ENCODE results near the gene JAKMIP3. TPM values are rescaled to one million over a fixed set of nuclear protein-coding genes. Genes with fewer than 3 reads are reported as not detected.

The JAKMIP3 gene
- total RNA-seq, 1 experiment from 2014 or later = 0.42 TPM

GRCh38 chr10:132095403-132096113, 29.8 kb downstream of the JAKMIP3 start:
- peak; percentile 9 for DNase-seq
- Histone ChIP-seq H3K36me3 (replicated peaks; ENCODE audit: control insufficient read depth, insufficient read depth, low read length) (no peaks in the 10 kb centered on the region), H3K4me3 (ENCODE audit: insufficient read depth, low read depth, low read length) (no peak overlapping the region), H3K27me3 (ENCODE audit: control insufficient read depth, insufficient read depth, low read length) (no peaks in the 10 kb centered on the region)

- peak; percentile 19 for DNase-seq
- Histone ChIP-seq H3K36me3 (replicated peaks; ENCODE audit: control insufficient read depth, insufficient read depth, low read length) (no peaks in the 10 kb centered on the region), H3K27me3 (ENCODE audit: control insufficient read depth, insufficient read depth, low read length) (no peaks in the 10 kb centered on the region), H3K4me3 (ENCODE audit: insufficient read depth, low read depth, low read length) (no peak overlapping the region)
These were observed 30.5 kb downstream of the JAKMIP3 start for GRCh38 chr10:132096223-132096622.

GRCh38 chr10:132096863-132097478, 31.2 kb downstream of the JAKMIP3 start:
- Histone ChIP-seq H3K36me3 (replicated peaks; ENCODE audit: control insufficient read depth, insufficient read depth, low read length) (no peaks in the 10 kb centered on the region), H3K4me3 (ENCODE audit: insufficient read depth, low read depth, low read length) (no peak overlapping the region), H3K27me3 (ENCODE audit: control insufficient read depth, insufficient read depth, low read length) (no peaks in the 10 kb centered on the region)
- no peak for DNase-seq

- Histone ChIP-seq H3K27me3 (ENCODE audit: control insufficient read depth, insufficient read depth, low read length) (no peaks in the 10 kb centered on the region), H3K36me3 (replicated peaks; ENCODE audit: control insufficient read depth, insufficient read depth, low read length) (no peaks in the 10 kb centered on the region), H3K4me3 (ENCODE audit: insufficient read depth, low read depth, low read length) (no peak overlapping the region)
- DNase-seq = no peak
These were observed 32.0 kb downstream of the JAKMIP3 start for GRCh38 chr10:132097609-132098377.

- Histone ChIP-seq H3K36me3 (replicated peaks; ENCODE audit: control insufficient read depth, insufficient read depth, low read length) (no peaks in the 10 kb centered on the region), H3K4me3 (ENCODE audit: insufficient read depth, low read depth, low read length) (no peak overlapping the region), H3K27me3 (ENCODE audit: control insufficient read depth, insufficient read depth, low read length) (no peaks in the 10 kb centered on the region)
- no peak for DNase-seq
These were observed 33.0 kb downstream of the JAKMIP3 start for GRCh38 chr10:132098539-132099388.

GRCh38 chr10:132099389-132100090, 33.8 kb downstream of the JAKMIP3 start:
- DNase-seq = no peak
- H3K4me3 ChIP-seq (ENCODE audit: insufficient read depth, low read depth, low read length) = no peak overlapping the region

GRCh38 chr10:132100091-132100481, 34.3 kb downstream of the JAKMIP3 start:
- Histone ChIP-seq H3K27me3 (ENCODE audit: control insufficient read depth, insufficient read depth, low read length) (no peaks in the 10 kb centered on the region), H3K4me3 (ENCODE audit: insufficient read depth, low read depth, low read length) (no peak overlapping the region), H3K36me3 (replicated peaks; ENCODE audit: control insufficient read depth, insufficient read depth, low read length) (no peaks in the 10 kb centered on the region)
- no peak for DNase-seq

More at GRCh38 chr10:132099389-132100090, 33.8 kb downstream of the JAKMIP3 start:
- Histone ChIP-seq H3K36me3 (replicated peaks; ENCODE audit: control insufficient read depth, insufficient read depth, low read length) (no peaks in the 10 kb centered on the region), H3K27me3 (ENCODE audit: control insufficient read depth, insufficient read depth, low read length) (no peaks in the 10 kb centered on the region)

GRCh38 chr10:132100556-132101349, 35.0 kb downstream of the JAKMIP3 start:
- Histone ChIP-seq H3K36me3 (replicated peaks; ENCODE audit: control insufficient read depth, insufficient read depth, low read length) (no peaks in the 10 kb centered on the region), H3K4me3 (ENCODE audit: insufficient read depth, low read depth, low read length) (no peak overlapping the region), H3K27me3 (ENCODE audit: control insufficient read depth, insufficient read depth, low read length) (no peaks in the 10 kb centered on the region)
- DNase-seq = no peak

GRCh38 chr10:132101529-132101928, 35.8 kb downstream of the JAKMIP3 start:
- peak; percentile 79 for DNase-seq
- Histone ChIP-seq H3K36me3 (replicated peaks; ENCODE audit: control insufficient read depth, insufficient read depth, low read length) (no peaks in the 10 kb centered on the region), H3K27me3 (ENCODE audit: control insufficient read depth, insufficient read depth, low read length) (no peaks in the 10 kb centered on the region), H3K4me3 (ENCODE audit: insufficient read depth, low read depth, low read length) (no peak overlapping the region)

- H3K4me3 ChIP-seq (ENCODE audit: insufficient read depth, low read depth, low read length) = no peak overlapping the region
- no peaks in the 10 kb centered on the region for H3K36me3 ChIP-seq (replicated peaks; ENCODE audit: control insufficient read depth, insufficient read depth, low read length)
- H3K27me3 ChIP-seq (ENCODE audit: control insufficient read depth, insufficient read depth, low read length) = no peaks in the 10 kb centered on the region
- DNase-seq = no peak
These were observed 36.4 kb downstream of the JAKMIP3 start for GRCh38 chr10:132102071-132102716.

GRCh38 chr10:132102717-132103110, 37.0 kb downstream of the JAKMIP3 start:
- Histone ChIP-seq H3K4me3 (ENCODE audit: insufficient read depth, low read depth, low read length) (no peak overlapping the region), H3K36me3 (replicated peaks; ENCODE audit: control insufficient read depth, insufficient read depth, low read length) (no peaks in the 10 kb centered on the region), H3K27me3 (ENCODE audit: control insufficient read depth, insufficient read depth, low read length) (no peaks in the 10 kb centered on the region)
- DNase-seq = no peak

- Histone ChIP-seq H3K36me3 (replicated peaks; ENCODE audit: control insufficient read depth, insufficient read depth, low read length) (no peaks in the 10 kb centered on the region), H3K27me3 (ENCODE audit: control insufficient read depth, insufficient read depth, low read length) (no peaks in the 10 kb centered on the region), H3K4me3 (ENCODE audit: insufficient read depth, low read depth, low read length) (no peak overlapping the region)
- peak; percentile 15 for DNase-seq
These were observed 37.6 kb downstream of the JAKMIP3 start for GRCh38 chr10:132103116-132103910.
